Dedifferentiated amniotic fluid mesenchymal stem cell (primary cell): ENCODE data around the gene TEX28.
"Not testable (repeated sequence)": the region's sequence is repeated elsewhere in the genome, so short reads cannot be mapped to it uniquely, and the experiment has no call there.

Experiments
- DNase-seq: peaks from one replicate; pipeline ENCODE4 v3.0.0-alpha.2; 2016; ENCODE audit errors: extremely low spot score

TEX28 gene

DNA sequence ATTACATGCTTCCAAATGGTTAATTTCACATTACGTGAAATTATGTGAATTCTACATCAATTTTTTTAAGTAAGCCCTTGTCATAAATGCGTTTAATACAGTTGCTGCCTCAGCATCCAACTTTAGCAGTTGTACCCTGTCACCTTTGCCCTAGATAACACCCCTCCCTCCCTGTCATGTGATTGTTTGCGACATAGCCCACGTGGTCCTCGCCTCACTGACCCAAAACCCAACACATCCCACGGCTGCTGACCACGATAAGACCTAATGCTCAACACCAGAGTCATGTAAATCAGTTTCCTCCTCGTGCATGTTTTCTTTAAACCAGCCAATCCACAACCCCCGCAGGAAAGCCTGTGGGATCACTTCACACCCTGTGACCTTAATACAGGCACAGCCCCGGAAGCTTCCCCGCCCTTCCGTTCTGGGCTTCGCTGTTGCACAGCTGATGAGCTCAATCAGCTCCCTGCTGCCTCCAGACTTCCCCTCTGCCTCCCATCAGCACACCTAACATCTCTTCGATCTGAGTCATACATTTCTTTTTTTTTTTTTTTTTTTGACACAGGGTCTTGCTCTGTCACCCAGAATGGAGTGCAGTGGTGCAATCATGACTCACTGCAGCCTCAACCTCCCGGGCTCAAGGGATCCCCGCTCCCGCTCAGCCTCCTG is 47.4 kb downstream of the TEX28 start:
- not testable (repeated sequence) for DNase-seq

DNA sequence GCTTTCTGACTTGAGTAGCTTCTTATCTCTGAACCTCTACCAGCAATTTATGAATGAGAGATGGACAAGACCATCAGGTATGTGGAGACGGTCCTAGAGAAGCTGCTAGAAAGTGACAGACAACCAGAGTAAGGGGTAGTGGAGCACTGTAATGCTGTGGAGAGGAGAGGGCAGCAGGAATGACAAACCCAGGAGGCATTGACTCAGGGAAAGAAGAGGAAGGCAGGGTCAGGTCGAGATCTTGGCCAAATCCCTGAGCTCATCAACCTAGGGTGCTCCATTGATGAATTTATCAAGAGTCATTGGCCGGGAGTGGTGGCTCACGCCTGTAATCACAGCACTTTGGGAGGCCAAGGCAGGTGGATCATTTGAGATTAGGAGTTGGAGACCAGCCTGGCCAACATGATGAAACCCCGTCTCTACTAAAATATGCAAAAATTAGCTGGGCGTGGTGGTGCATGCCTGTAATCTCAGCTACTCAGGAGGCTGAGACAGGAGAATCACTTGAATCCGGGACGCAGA is 54.9 kb downstream of the TEX28 start:
- not testable (repeated sequence) for DNase-seq

DNA sequence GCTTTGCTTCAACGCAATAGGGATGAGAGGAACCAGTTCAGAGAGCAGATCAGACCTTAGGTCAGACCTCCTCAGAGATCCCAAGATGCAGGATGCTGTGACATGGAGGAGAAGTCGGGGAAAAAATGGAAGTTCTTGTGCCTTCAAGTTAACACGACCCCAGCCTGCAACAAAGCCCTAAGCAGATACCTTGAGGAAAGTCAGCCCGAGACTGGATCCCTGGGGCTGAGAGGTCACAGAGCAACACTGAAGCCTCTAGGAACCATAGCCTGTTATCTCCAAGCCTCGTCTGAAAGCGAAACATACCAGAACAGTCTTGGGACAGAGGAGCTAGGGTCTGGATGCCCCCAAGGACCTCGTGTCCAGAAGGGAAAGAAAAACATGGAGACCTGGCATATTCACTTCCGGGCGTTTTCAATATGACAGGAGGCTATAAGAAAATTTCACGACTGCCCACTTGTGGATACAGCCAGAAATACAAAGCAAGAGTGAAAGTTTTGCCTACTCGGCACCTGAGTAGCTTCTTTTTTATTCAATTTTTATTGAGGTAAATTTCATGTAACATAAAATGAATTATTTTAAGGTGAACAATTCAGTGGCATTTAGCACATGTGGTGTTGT is 55.9 kb downstream of the TEX28 start:
- not testable (repeated sequence) for DNase-seq

DNA sequence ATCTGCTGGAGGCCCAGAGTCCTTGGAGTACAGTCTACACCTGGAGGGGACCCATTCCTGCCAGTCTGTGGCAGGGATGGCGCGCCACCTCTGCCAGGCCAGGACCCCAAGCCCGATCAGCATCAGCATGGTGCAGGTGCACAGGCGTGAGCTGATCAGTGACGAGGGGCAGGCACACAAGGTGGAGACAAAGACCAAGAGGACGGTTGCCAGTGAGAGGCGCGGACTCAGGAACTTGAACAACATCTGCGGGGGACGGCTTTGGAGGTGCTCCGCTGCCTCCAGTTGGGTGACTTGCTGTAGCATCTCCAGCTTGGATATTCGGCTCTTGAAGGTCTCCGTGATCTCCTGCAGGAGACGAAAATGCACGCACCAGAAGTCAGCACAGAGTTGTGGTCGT is 61.3 kb downstream of the TEX28 start:
- not testable (repeated sequence) for DNase-seq

DNA sequence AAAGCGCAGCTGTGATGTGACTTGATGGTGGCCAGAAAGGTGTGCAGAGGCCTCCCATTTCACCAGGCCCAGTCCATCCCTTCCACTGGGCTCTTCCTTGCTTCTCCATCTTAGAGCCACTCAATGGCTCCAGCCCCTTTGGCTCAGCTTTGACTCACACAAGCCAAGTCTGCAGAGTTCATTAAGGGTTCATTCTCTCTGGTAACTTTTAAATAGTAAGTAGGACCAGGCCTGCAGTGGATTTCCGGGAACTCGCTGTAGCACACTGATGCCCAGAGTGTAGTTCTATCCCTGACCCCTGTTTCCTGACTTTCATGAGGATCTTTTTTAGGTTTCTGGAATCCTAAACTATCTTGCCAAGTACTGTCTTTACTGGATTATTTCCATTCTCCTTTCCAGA is 63.5 kb downstream of the TEX28 start:
- not testable (repeated sequence) for DNase-seq

DNA sequence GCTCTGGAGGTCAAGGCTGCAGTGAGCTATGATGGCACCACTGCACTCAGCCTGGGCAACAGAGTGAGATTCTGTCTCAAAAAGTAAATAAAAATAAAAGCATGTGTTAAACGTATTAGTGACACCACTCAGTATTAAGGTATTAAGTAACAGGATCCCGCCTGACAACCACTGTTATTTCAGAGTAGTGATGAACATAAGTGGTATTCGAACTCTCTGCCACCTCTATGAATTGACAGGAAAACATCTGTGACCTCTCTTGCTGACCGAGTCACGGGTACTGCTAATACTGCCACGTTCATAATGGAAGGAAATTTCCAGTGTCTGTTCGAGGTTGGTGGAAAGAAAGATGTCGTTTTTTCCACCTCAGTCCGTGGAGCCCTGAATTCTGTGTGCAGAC is 68.2 kb downstream of the TEX28 start:
- DNase-seq, result not testable (repeated sequence)

DNA sequence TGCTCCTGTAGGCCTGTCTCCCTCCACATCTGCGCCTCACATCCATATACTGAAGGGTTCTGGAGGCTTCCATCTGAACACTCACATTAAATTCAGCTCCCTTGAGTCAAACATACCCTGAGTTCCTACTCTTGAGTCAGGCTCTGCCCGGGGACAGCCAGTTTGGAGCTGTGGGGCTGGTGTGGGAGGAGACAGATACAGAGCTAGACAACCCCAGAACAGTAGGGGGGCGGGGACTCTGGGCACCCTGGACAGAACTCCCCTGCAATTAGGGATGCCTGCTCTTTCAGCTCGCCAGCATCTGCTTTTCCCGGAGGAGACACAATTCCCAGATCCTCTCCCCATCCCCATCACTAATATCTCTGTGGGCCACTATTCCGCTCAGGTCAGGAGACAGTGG is 69.6 kb downstream of the TEX28 start:
- DNase-seq, result not testable (repeated sequence)
